Choroid plexus epithelial cell (primary cell): Measurements from ENCODE around the gene TERT.

Experiments used
- DNase-seq: peaks from one replicate; pipeline ENCODE4 v3.0.0-alpha.2; 2010; ENCODE audit warnings: low read depth
- H3K4me3 ChIP-seq: 2 replicates; pipeline ENCODE4 v1.5.1; 2011; ENCODE audit warnings: low read depth, mild to moderate bottlenecking, control low read depth, low read length, moderate library complexity
- TF ChIP-seq, protein P1 (sequence below): conservative IDR thresholded peaks from 2 replicates; pipeline ENCODE4 v1.5.1; 2011; ENCODE audit warnings: low read depth, mild to moderate bottlenecking, control low read depth, inconsistent platforms, low read length, moderate library complexity

Gene TERT

DNA sequence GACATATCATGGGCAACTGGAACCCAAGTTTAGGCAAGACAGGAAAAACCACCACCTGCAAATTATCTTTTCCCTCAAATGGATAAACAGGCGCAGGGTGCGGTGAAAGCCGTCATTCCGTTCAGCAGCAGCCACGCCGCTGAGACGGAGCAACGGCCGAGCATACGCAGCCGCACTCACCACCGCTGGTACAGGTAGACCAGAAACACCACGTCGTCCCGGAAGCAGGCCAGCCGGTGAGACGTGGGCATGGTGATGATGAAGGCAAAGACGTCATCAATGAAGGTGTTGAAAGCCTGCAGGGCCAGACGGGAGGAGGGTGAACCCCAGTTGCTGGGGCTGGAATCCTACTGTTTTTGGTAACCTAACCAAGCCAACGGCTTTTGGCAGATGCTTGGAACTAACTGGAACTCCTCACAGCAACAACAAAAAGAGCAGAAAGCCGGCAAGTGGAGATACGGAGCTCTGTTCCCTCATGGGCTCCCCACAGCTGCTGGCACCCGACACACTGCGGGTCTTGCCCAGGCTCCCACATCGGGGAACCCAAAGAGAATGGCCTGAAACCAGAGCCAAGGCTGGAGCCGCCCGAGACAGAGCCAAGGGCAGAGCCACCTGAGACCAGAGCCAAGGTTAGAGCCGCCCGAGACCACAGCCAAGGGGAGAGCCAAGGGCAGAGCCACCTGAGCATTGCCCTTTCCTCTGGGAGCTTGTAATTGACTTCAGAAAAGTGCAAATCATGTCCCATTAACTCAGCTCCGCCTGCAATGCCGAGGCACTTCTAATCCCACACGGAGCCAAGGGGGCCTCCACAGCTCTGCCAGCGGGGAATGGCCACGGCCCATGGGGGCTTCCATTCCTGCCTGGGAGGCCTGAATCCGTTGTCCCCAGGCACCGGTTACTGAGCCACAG lies 25.8 kb upstream of the TERT start:
- DNase-seq, result no peak
- no peak overlapping the region for H3K4me3 ChIP-seq
- TF ChIP-seq, protein P1, sequence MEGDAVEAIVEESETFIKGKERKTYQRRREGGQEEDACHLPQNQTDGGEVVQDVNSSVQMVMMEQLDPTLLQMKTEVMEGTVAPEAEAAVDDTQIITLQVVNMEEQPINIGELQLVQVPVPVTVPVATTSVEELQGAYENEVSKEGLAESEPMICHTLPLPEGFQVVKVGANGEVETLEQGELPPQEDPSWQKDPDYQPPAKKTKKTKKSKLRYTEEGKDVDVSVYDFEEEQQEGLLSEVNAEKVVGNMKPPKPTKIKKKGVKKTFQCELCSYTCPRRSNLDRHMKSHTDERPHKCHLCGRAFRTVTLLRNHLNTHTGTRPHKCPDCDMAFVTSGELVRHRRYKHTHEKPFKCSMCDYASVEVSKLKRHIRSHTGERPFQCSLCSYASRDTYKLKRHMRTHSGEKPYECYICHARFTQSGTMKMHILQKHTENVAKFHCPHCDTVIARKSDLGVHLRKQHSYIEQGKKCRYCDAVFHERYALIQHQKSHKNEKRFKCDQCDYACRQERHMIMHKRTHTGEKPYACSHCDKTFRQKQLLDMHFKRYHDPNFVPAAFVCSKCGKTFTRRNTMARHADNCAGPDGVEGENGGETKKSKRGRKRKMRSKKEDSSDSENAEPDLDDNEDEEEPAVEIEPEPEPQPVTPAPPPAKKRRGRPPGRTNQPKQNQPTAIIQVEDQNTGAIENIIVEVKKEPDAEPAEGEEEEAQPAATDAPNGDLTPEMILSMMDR, result no peak

DNA sequence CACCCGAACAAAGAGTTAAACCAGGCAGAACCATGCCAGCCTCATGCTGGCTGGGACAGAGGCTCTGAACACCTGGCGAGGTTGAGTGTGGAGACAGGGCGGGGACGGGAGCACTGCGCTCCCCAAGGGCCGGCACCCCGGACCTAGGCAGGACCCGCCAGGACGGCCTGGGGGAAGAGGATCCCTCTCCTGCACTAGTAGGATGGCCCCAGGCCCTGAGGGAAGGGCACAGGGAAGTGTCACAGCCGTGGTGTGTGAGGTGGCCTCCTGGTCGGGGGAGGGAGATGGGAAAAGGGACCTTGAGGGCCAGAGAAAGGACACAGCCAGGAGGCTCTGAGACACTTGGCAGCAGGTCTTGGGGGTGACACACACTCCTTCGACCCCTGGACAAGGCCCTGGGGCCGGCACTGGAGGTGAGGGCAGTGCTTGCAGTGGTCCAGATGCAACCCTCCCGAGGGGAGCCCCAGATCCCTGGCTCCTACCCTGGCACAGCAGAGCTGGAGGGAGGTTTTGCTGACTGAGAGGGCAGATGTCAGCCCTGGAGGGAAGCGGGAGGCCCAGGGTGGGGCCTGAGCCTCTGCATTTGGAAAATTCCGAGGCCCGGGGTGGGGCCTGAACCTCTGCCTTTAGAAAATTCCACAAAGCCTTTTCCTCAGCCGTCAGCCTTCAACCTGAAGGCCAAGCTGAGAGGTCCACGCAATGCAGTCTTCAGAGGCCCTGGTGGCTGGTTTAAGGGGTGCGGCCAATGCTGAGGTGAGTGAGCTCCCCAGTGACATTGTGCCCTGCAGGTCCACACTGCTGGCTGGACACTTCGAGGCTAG lies 24.8 kb upstream of the TERT start:
- no peak overlapping the region for H3K4me3 ChIP-seq
- TF ChIP-seq, protein P1, result peak; percentile 3
- no peak for DNase-seq

DNA sequence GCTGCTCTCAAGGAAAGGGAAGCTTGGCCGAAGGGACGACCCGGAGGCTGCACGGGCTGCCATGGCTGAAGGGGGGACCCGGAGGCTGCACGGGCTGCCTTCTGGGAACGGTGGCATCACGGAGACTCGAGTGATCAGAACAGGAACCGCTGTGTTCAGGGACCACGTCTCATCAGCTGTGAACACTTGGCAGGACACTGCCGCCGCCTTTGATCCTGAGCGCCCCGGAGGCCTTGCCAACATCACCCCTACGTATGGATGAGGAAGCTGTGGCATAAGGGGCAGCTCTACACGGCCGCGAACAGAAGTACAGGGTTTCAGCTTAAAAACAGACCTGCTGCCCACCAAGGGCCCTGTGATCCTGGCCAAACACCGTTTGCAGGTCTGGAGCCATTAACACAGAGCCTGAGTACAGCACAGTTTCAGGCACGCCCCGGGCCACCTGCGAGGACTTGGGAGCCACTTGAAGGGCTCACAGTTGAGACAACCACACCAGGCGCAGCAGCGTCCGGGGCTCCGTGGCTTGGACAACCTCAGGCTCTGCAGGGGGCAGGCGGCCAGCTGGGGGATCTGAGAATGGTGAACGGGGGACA lies 23.9 kb upstream of the TERT start:
- DNase-seq, result no peak

DNA sequence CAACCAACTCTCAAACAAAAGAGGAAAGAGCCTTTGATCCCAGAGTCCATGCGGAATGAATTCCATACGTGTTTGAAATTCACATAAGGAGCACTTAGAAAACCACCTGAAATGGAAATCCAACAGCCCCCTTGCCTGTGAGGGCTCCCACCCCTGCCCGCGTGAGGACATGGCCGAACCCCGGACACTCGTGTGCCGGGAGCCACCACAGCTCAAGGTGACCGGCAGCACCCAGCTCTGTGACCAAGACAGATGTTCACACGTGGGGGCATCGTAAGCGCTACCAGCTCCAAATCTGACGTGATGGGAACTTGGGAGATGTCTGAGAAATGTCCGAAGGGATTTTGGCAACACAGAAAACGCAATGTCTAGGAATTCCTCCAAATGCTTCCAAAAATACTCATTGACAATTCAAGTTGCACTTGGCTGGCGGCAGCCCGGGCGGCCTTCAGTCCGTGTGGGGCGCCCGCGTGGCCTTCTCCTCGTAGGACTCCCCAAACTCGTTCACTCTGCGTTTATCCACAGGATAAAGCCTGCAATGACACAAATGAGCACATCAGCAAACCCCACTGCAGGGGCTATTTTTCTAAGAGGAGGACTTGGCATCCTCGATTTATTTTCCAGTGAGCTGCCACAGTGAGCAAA lies 23.2 kb upstream of the TERT start:
- DNase-seq, result no peak
- TF ChIP-seq, protein P1, result no peak
- no peak overlapping the region for H3K4me3 ChIP-seq

More for the DNA sequence above, 23.9 kb upstream of the TERT start:
- no peak overlapping the region for H3K4me3 ChIP-seq
- TF ChIP-seq, protein P1, result no peak

DNA sequence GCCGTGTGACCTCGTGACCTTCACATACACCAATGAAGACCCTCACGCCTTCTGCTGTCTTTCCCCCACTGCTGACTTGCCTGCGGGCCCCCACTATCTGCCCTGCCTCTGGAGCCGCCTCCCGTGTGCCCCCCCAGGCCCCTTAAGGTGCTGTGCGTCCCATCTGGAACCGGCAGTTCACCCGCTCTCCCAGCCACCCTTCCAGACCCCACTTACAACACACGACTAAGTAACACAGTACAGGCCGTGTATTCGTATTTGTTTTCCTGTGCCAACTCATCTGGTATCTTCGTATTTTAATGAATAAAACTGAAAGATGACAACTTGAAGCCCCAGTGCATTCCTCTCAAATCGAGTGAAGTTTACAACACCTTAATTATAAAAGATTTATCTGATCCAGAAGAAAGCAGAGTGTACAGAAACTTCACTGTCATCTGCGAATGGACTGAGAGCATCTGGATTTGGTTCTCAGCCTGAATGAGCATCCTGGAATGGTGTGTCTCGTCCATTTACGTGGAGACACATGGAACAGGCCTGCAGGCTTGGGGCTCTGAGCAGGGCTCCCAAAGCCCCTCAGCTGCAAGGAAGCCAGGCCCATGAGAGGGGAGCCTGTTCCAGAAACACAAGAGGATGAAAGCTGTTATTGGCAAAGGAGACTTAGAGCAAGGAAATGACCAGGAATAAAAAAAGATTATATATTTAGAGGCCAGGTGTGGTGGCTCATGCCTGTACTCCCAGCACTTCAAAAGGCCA lies 21.9 kb upstream of the TERT start:
- H3K4me3 ChIP-seq, result no peak overlapping the region
- DNase-seq, result no peak
- TF ChIP-seq, protein P1, result no peak
